Natural killer cell (primary cell): ENCODE data around the gene CD300LB. TPM values are rescaled to one million over a fixed set of nuclear protein-coding genes. Genes with fewer than 3 reads are reported as not detected.

ENCODE experiments used
- ATAC-seq, 3 donors: fragments of 150-1000 bp in 2 of 3; fragments of 200-7000 bp in 1 of 3; cut with Tn5 transposase; 1 replicate in 1 of 3; 2 replicates in 2 of 3; pipeline ENCODE4 v1.10.0; 2021; ENCODE audit warnings: mild to moderate bottlenecking in 2 of 3, moderate library complexity in 2 of 3
- DNase-seq, 2 donors: peaks; one replicate each; pipeline versions ENCODE4 v3.0.0 to v3.0.0-alpha.2; 2013 to 2021; ENCODE audit warnings: mixed read lengths in 1 of 2
- H3K27ac ChIP-seq: one replicate; pipeline ENCODE4 v1.5.1; 2013; ENCODE audit warnings: mild to moderate bottlenecking, low read length
- H3K27me3 ChIP-seq: one replicate; pipeline ENCODE4 v1.6.1; 2013; ENCODE audit warnings: low read length; ENCODE audit not compliant: control insufficient read depth, insufficient read depth
- H3K36me3 ChIP-seq: one replicate; pipeline ENCODE4 v1.6.1; 2013; ENCODE audit warnings: low read length; ENCODE audit not compliant: control insufficient read depth, insufficient read depth
- H3K4me1 ChIP-seq: one replicate; pipeline ENCODE4 v1.6.1; 2013; ENCODE audit warnings: low read length; ENCODE audit not compliant: control insufficient read depth, insufficient read depth
- H3K4me3 ChIP-seq: one replicate; pipeline ENCODE4 v1.5.1; 2013; ENCODE audit warnings: low read length
- H3K9me3 ChIP-seq: one replicate; pipeline ENCODE4 v1.6.1; 2013; ENCODE audit warnings: low read length; ENCODE audit not compliant: control insufficient read depth, insufficient read depth
- H3K27ac Mint-ChIP-seq, 2 donors: one replicate each; pipeline ENCODE4 v1.8.0; 2022; ENCODE audit warnings: mild to moderate bottlenecking in 2 of 2, mixed read lengths in 2 of 2, moderate library complexity in 1 of 2
- H3K27me3 Mint-ChIP-seq, 2 donors: one replicate each; pipeline ENCODE4 v1.8.0; 2022; ENCODE audit warnings: low read depth in 2 of 2, mixed read lengths in 2 of 2
- H3K36me3 Mint-ChIP-seq: one replicate; pipeline ENCODE4 v1.8.0; 2022; ENCODE audit warnings: mixed read lengths
- H3K4me1 Mint-ChIP-seq, 2 donors: one replicate each; pipeline ENCODE4 v1.8.0; 2022; ENCODE audit warnings: mixed read lengths in 2 of 2
- H3K4me3 Mint-ChIP-seq: one replicate; pipeline ENCODE4 v1.8.0; 2022; ENCODE audit warnings: mild to moderate bottlenecking, moderate library complexity, mixed read lengths
- H3K9me3 Mint-ChIP-seq, 2 donors: one replicate each; pipeline ENCODE4 v1.8.0; 2022; ENCODE audit warnings: mixed read lengths in 2 of 2
- WGBS: methylation state at CpG from one replicate; pipeline ENCODE4 v1.1.7; 2013; ENCODE audit warnings: missing lambda C conversion rate; ENCODE audit not compliant: insufficient coverage; 5-methylcytosine and 5-hydroxymethylcytosine counted together
- intact Hi-C: fragments of 100-400 bp; cut with micrococcal nuclease; formaldehyde crosslinking; loops from one replicate; pipeline ENCODE4 v1.14.2; 2022
- total RNA-seq, 4 donors: library from RNA; stranded (reverse); fragments of 120-200 nt in 1 of 4; gene quantifications; one replicate each; pipeline versions ENCODE4 v1.2.3 to v1.2.4, GENCODE V29; 2013 to 2022
- TF ChIP-seq, protein P1 (sequence below): fragments of 200-600 bp; IDR thresholded peaks from one replicate; pipeline ENCODE4 v1.8.0; 2022; ENCODE audit warnings: antibody characterized with exemption

The CD300LB gene
- total RNA-seq, 3 donors from 2014 or later (not counting 1 experiment from before 2014, with no cell fraction given) = 2.0 to 4.9 (median 3.5) TPM

DNA sequence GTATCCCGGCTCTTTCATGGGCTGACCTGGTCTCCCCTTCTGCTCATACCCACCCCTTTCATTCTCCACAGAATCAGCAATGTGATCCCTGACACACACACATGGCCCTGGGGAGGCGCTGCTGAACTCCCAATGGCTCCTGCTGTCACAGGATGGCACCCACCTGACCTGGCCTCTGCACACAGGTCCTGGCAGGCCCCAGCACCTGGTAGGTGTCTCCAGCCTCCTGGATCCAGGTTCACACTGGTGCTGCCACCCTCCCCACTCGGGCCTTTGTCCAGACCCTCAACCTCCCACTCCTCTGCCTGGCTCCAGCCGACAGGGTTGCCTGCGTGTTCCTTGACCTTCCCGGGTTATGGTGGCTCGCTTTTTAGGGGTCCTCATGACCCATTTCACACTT, 16.0 kb upstream of the CD300LB start:
- peaks cover 3% of the 10 kb centered on the region for H3K36me3 ChIP-seq
- peaks cover 0 to 2% of the 10 kb centered on the region in 2 donors for H3K27me3 Mint-ChIP-seq
- H3K4me1 ChIP-seq = peaks cover 52% of the 10 kb centered on the region
- 95% methylated on average over 7 of the region's 7 CpGs for WGBS
- no peaks in the 10 kb centered on the region for H3K36me3 Mint-ChIP-seq
- no peaks in the 10 kb centered on the region for H3K9me3 Mint-ChIP-seq
- intact Hi-C loops = no loop called here
- no peak overlapping the region for H3K4me3 ChIP-seq
- no peak for ATAC-seq
- H3K4me3 Mint-ChIP-seq = no peak overlapping the region
- H3K9me3 ChIP-seq = no peaks in the 10 kb centered on the region
- peaks cover 36 to 51% of the 10 kb centered on the region in 2 donors for H3K4me1 Mint-ChIP-seq
- no peaks in the 10 kb centered on the region for H3K27me3 ChIP-seq
- TF ChIP-seq, protein P1, sequence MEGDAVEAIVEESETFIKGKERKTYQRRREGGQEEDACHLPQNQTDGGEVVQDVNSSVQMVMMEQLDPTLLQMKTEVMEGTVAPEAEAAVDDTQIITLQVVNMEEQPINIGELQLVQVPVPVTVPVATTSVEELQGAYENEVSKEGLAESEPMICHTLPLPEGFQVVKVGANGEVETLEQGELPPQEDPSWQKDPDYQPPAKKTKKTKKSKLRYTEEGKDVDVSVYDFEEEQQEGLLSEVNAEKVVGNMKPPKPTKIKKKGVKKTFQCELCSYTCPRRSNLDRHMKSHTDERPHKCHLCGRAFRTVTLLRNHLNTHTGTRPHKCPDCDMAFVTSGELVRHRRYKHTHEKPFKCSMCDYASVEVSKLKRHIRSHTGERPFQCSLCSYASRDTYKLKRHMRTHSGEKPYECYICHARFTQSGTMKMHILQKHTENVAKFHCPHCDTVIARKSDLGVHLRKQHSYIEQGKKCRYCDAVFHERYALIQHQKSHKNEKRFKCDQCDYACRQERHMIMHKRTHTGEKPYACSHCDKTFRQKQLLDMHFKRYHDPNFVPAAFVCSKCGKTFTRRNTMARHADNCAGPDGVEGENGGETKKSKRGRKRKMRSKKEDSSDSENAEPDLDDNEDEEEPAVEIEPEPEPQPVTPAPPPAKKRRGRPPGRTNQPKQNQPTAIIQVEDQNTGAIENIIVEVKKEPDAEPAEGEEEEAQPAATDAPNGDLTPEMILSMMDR = no peak
- DNase-seq = no peak
- no peak overlapping the region for H3K27ac Mint-ChIP-seq
- H3K27ac ChIP-seq = no peak overlapping the region

DNA sequence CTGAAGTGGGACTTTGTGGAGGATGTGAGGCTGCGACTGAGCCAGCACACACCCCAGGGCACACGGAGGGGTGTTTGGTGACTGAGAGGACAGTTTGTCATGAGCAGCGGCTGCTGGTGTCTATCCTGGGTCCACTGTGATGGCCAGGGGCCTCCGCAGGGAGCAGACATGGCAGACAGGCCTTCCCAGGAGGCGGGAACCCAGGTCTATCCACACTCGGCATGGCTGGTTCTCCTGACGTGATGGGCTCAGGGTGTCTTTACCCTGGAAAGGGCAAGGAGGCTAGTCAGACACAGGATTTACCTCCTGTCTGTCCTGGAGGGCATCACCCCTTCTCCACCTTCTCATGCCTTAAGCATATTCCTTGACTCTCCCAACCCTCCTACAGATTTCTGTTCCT, 15.3 kb upstream of the CD300LB start:
- peak overlapping the region; percentile 43 to 81 for H3K27ac Mint-ChIP-seq
- DNase-seq = no peak
- H3K4me1 Mint-ChIP-seq = peaks cover 36 to 51% of the 10 kb centered on the region in 2 donors
- Histone ChIP-seq H3K4me1 (peaks cover 52% of the 10 kb centered on the region), H3K36me3 (peaks cover 3% of the 10 kb centered on the region), H3K9me3 (no peaks in the 10 kb centered on the region), H3K4me3 (no peak overlapping the region), H3K27me3 (no peaks in the 10 kb centered on the region), H3K27ac (peak overlapping the region; percentile 55)
- H3K4me3 Mint-ChIP-seq = no peak overlapping the region
- TF ChIP-seq, protein P1 = no peak
- 93% methylated on average over 7 of the region's 7 CpGs for WGBS
- peaks cover 0 to 2% of the 10 kb centered on the region in 2 donors for H3K27me3 Mint-ChIP-seq
- H3K36me3 Mint-ChIP-seq = no peaks in the 10 kb centered on the region
- intact Hi-C loops = no loop called here
- no peak for ATAC-seq
- H3K9me3 Mint-ChIP-seq = no peaks in the 10 kb centered on the region

DNA sequence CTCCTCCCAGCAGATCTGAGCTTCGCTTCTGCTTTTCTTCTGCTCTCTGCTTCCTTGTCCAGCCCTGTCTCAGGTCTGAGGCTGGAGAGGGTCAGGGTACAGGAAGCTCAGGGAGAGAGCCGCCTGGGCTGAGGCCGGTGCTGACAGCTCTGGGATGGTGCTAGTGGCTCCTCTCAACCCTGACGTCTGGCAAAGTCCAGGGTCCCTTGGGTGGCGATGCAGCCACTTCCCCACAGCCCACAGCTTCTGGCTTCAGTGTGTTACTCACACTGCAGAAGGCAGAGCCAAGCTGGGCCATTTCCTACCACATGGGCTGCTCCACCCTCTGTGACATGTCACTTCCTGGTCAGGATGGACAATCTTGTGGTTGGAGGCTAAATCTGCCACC, 14.6 kb upstream of the CD300LB start, which contains the start of gene CD300C:
Gene CD300C, minus strand, starts transcription at position 273 of the 388 bp plus-strand sequence. CDS start 333 bp downstream, outside the sequence.
- Mint-ChIP-seq H3K4me1 (peaks cover 36 to 51% of the 10 kb centered on the region in 2 donors), H3K9me3 (no peaks in the 10 kb centered on the region), H3K27me3 (peaks cover 0 to 2% of the 10 kb centered on the region in 2 donors), H3K4me3 (peak within 1 kb of the TSS; percentile 78), H3K27ac (peak within 1 kb of the TSS; percentile 43 to 81), H3K36me3 (no peaks in the 10 kb centered on the region)
- no peaks in the 10 kb centered on the region for H3K27me3 ChIP-seq
- ATAC-seq (peak; percentile 77 to 84 (median 82)), DNase-seq (peak in 1 of 2 donors; percentile 17)
- peaks cover 3% of the 10 kb centered on the region for H3K36me3 ChIP-seq
- WGBS = 31% methylated on average over 5 of the region's 5 CpGs
- intact Hi-C loops = no loop called here
- H3K4me3 ChIP-seq = peak within 1 kb of the TSS; percentile 22
- H3K4me1 ChIP-seq = peaks cover 52% of the 10 kb centered on the region
- TF ChIP-seq, protein P1 = no peak
- H3K27ac ChIP-seq = peak within 1 kb of the TSS; percentile 55
- H3K9me3 ChIP-seq = no peaks in the 10 kb centered on the region
